ENCODE measurements around the gene FSTL4. TPM values are rescaled to one million over a fixed set of nuclear protein-coding genes. Genes with fewer than 3 reads are reported as not detected.

The FSTL4 gene
- total and polyA plus RNA-seq, 2 of the 4 experiments (the other 2 are of a cell fraction), result 0.18 TPM; not detected in 1

DNA sequence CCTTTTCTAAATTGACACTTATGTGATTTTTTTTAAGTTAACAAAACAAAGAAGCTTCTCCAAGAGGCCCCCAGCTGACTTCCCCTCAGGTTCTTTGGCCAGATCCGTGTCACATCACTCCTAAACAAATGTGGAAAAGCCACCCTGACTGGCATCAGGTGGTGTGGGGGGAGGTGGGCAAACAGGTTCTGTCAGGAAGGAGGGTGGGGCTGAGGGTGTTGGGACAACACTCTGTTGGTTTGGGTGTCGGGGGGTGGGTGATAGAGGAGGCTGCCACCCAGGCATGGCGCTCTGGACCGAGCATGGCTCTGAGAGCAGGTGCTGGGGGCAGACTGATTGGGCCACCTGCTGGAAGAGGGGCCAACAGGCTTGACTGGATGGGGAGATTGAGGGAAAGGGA lies 349.7 kb downstream of the FSTL4 start:
- H3K27ac ChIP-seq (ENCODE audit: insufficient read depth, low read length), result no peak overlapping the region
- no peak overlapping the region for H4K8ac ChIP-seq (ENCODE audit: low read depth in 2 of 2, low read length in 2 of 2)
- in situ Hi-C loops (cut with MboI; ENCODE audit: low sequenced_read_pairs) (no loop called here), dilution Hi-C loops (cut with HindIII; ENCODE audit: low sequenced_read_pairs, unreplicated experiment) (no loop called here), intact Hi-C loops (cut with micrococcal nuclease) (no loop called here)
- H3K27me3 ChIP-seq (ENCODE audit: control insufficient read depth, insufficient read depth, low read length), result peaks cover 56% of the 10 kb centered on the region
- no peak overlapping the region for H3K14ac ChIP-seq (replicated peaks; ENCODE audit: low read depth, low read length)
- no peak overlapping the region for H4K5ac ChIP-seq (ENCODE audit: low read depth, low read length)
- H3K4me3 ChIP-seq (ENCODE audit: insufficient read depth, low read depth, low read length), result no peak overlapping the region
- TF ChIP-seq CEBPB (IDR thresholded peaks at IDR 0.05; ENCODE audit: low read depth, low read length) (no peak), POLR2A (IDR thresholded peaks at IDR 0.05; ENCODE audit: low read depth, low read length) (no peak), MAZ (IDR thresholded peaks at IDR 0.05; ENCODE audit: borderline replicate concordance, low read depth, low read length) (no peak), RCOR1 (IDR thresholded peaks at IDR 0.05; ENCODE audit: insufficient replicate concordance, low read length) (no peak), CHD1 (IDR thresholded peaks at IDR 0.05; ENCODE audit: low read depth, low read length) (no peak), MAFK (IDR thresholded peaks at IDR 0.05; ENCODE audit: low read depth, low read length) (no peak), MXI1 (IDR thresholded peaks at IDR 0.05; ENCODE audit: borderline replicate concordance, low read depth, low read length) (no peak), FOS (IDR thresholded peaks at IDR 0.05; ENCODE audit: low read depth, low read length) (no peak), RFX5 (IDR thresholded peaks at IDR 0.05; ENCODE audit: low read depth, low read length) (no peak), NFE2L2 (IDR thresholded peaks at IDR 0.05; ENCODE audit: low read depth, low read length) (no peak), SMC3 (IDR thresholded peaks at IDR 0.05; ENCODE audit: low read depth, low read length) (no peak), RAD21 (IDR thresholded peaks at IDR 0.05; ENCODE audit: low read length) (no peak)
- TF ChIP-seq, protein P1, sequence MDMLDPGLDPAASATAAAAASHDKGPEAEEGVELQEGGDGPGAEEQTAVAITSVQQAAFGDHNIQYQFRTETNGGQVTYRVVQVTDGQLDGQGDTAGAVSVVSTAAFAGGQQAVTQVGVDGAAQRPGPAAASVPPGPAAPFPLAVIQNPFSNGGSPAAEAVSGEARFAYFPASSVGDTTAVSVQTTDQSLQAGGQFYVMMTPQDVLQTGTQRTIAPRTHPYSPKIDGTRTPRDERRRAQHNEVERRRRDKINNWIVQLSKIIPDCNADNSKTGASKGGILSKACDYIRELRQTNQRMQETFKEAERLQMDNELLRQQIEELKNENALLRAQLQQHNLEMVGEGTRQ (IDR thresholded peaks at IDR 0.05; ENCODE audit: low read depth, low read length), result no peak
- TF ChIP-seq, protein P2, sequence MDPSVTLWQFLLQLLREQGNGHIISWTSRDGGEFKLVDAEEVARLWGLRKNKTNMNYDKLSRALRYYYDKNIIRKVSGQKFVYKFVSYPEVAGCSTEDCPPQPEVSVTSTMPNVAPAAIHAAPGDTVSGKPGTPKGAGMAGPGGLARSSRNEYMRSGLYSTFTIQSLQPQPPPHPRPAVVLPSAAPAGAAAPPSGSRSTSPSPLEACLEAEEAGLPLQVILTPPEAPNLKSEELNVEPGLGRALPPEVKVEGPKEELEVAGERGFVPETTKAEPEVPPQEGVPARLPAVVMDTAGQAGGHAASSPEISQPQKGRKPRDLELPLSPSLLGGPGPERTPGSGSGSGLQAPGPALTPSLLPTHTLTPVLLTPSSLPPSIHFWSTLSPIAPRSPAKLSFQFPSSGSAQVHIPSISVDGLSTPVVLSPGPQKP (IDR thresholded peaks at IDR 0.05; ENCODE audit: borderline replicate concordance, low read depth, low read length), result no peak
- H3K56ac ChIP-seq (ENCODE audit: extremely low read depth, insufficient read depth, low read length), result no peak overlapping the region
- no peaks in the 10 kb centered on the region; the same call in 1 of the 2 replicates for H3K4me1 ChIP-seq (ENCODE audit: control insufficient read depth, insufficient read depth, low read length)
- no peak overlapping the region for H3K18ac ChIP-seq (ENCODE audit: low read depth, low read length)
- WGBS, 2 experiments (ENCODE audit: extremely low coverage in 2 of 2, insufficient read length in 1 of 2), result 40% methylated on average over 3 of the region's 4 CpGs; no CpG with 5 or more reads in 1 of the 2 experiments
- no peaks in the 10 kb centered on the region for H3K9me3 ChIP-seq (ENCODE audit: control insufficient read depth, insufficient read depth, low read length)
- no peak overlapping the region for H2AK5ac ChIP-seq (ENCODE audit: low read depth, low read length)
- DNase-seq (no peak), ATAC-seq (ENCODE audit: low read depth) (no peak)
- H3K23ac ChIP-seq (ENCODE audit: low read depth, low read length), result no peak overlapping the region
- CTCF ChIA-PET, result no interaction called here
- no peak overlapping the region for H2AK9ac ChIP-seq (replicated peaks; ENCODE audit: low read depth, low read length, poor library complexity)
- no peak overlapping the region for H2BK120ac ChIP-seq (ENCODE audit: low read depth, low read length)
- H3K9ac ChIP-seq (ENCODE audit: low read depth, low read length), result no peak overlapping the region
- POLR2A ChIA-PET (ENCODE audit: unreplicated experiment), result no interaction called here
- H2BK15ac ChIP-seq (ENCODE audit: low read depth, low read length), result no peak overlapping the region
- no peaks in the 10 kb centered on the region for H3K79me1 ChIP-seq (ENCODE audit: low read depth in 1 of 2, low read length in 2 of 2)
- H2BK20ac ChIP-seq (ENCODE audit: low read depth, low read length), result no peak overlapping the region
- no TSS peak for BruUV-seq (replicated peaks)
- H3K9me1 ChIP-seq (ENCODE audit: insufficient read depth, low read length), result no peaks in the 10 kb centered on the region
- H3K36me3 ChIP-seq (ENCODE audit: control insufficient read depth, insufficient read depth, low read length), result no peaks in the 10 kb centered on the region
- no peaks in the 10 kb centered on the region for H4K20me1 ChIP-seq (ENCODE audit: insufficient read depth, low read length)
- H3K4ac ChIP-seq (ENCODE audit: low read depth, low read length), result no peak overlapping the region
- no peak overlapping the region for H2BK5ac ChIP-seq (ENCODE audit: low read depth, low read length, poor library complexity, severe bottlenecking)
- no peak overlapping the region for H3K4me2 ChIP-seq (ENCODE audit: low read depth, low read length)
- no peak overlapping the region for H2AFZ ChIP-seq (replicated peaks; ENCODE audit: low read length, poor library complexity)
- no peak overlapping the region for H4K91ac ChIP-seq (ENCODE audit: insufficient read depth, low read depth, low read length)

Measured in IMR-90 (cell line).